DMS 273 (cell line): ENCODE measurements around the gene MNDA.
"Not testable (repeated sequence)": the region's sequence is repeated elsewhere in the genome, so short reads cannot be mapped to it uniquely, and the experiment has no call there.

Source experiments
- DNase-seq: peaks from one replicate; lab custom pipeline; 2025; ENCODE audit not compliant: unreplicated experiment; lab: John Stamatoyannopoulos, UW

The MNDA gene

DNA sequence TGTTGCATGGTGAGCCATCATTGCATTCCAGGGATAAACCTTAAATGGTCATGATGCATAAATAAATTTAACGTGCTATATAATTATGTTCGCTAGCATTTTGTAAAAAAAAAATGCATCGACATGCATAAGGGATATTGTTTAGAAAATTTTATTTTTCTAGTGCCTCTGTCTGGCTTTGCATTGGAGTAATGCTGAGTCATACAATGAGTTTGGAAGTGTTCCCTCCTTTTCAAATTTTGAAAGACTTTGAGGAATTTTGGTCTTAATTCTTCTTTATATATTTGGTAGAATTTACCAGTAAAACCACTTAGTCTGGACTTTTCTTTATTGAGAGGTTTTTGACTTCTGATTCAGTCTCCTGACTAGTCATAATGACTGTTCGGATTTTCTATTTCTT, 4.9 kb downstream of the MNDA start:
- DNase-seq, result no peak

DNA sequence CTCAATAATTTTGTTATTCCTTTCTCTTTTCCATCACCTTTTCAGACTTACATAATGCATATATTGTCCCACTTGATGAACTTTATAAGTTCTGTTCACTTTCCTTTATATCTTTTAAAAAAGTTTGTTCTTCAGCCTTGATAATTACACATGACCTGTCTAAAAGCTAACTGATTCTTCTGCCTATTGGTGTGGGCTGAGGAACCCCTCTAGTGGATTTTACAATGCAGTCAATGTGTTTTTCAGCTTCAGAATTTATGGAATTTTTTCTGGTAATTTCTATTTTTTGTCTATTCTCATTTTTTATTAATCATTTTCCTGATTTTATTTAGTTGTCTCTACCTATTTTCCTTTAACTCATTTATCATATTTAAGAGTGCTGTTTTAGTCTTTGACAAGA, 7.5 kb downstream of the MNDA start:
- DNase-seq, result no peak

DNA sequence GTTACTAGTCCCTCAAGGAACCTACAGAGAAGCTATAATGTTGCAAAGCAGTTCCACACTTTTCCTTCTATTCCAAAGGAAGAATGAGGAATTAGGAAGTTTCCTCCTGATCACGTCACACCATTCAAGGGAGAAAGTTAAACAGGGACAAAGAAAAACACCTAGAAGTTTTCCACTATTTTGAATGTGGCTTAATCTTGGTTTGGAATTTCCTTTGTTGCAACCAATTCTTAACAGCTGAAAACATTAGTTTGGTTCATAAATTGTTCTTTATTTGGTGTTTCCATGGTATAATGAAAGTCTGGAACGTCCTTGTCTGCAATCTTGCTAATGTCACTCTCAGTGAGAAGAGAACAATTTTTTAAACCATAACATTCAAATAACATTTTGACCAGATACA, 8.4 kb downstream of the MNDA start:
- no peak for DNase-seq

DNA sequence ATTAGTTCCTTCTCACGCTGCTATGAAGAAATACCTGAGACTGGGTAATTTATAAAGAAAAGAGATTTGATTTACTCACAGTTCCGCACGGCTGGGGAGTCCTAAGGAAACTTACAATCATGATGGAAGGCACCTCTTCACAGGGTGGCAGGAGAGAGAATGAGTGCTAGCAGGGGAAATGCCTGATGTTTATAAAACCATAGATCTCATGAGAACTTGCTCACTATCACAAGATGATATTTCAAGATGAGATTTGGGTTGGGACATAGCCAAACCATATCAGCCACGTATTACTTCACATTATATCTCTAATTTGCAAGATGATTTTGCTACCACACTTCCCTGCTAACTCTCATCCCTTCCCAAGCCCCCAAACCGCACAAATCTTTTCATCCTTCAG, 9.1 kb downstream of the MNDA start:
- no peak for DNase-seq

DNA sequence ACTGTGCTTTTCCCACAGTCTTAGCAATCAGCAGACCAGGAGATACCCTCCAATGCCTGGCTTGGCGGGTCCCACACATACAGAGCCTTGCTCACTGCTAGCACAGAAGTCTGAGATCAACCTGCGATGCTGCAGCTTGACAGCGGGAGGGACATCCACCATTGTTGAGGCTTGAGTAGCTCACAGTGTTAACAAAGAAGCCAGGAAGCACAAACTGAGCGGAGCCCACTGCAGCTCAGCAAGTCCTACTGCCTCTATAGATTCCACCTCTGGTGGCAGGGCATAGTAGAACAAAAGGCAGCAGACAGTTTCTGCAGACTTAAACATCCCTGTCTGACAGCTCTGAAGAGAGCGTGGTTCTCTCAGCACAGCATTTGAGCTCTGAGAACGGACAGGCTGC, 33.4 kb downstream of the MNDA start:
- DNase-seq, result no peak

DNA sequence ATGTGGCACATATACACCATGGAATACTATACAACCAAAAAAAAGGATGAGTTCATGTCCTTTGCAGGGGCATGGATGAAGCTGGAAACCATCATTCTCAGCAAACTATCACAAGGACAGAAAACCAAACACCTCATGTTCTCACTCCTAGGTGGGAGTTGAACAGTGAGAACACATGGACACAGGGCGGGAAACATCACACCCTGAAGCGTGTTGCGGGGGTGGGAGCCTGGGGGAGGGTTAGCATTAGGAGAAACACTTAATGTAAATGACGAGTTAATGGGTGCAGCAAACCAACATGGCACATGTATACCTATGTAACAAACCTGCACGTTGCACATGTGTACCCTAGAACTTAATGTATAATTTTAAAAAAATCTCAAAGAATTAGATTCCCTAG, 39.3 kb downstream of the MNDA start:
- DNase-seq, result not testable (repeated sequence)

DNA sequence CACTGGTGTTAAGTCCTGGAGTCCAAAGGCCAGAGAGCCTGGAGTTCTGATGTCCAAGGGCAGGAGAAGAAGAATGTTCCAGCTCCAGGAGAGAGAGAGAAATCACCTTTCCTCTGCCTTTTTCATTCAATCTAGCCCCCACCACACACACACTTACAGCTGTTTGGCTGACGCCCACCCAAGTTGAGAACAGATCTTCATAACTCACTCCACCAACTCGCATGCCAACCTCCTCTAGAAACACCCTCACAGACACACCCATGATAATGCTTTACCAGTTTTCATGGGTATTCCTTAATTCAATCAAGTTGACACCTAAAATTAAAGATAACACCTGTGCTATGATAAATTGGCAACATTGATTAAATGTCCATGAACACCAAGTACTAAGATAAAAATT, 42.0 kb downstream of the MNDA start:
- DNase-seq, result no peak

DNA sequence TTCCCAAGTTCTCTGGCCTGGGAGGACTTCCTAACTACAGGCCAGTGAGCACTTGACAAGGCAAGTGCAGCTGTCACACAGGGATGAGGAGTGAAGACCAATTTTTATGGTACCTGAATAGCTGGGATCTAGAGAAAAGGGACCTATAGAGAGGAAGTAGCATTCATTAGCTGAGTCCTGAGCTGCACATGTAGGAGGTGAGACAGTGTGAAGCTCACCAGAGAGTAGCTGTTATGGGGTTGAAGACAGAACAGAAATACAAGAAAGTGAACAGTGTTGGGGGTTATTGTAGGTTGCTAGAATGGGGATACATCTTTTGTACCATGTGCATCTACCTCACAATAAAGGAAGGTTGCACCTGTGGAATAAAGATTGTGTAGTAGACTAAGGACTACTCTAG, 62.5 kb downstream of the MNDA start:
- no peak for DNase-seq

DNA sequence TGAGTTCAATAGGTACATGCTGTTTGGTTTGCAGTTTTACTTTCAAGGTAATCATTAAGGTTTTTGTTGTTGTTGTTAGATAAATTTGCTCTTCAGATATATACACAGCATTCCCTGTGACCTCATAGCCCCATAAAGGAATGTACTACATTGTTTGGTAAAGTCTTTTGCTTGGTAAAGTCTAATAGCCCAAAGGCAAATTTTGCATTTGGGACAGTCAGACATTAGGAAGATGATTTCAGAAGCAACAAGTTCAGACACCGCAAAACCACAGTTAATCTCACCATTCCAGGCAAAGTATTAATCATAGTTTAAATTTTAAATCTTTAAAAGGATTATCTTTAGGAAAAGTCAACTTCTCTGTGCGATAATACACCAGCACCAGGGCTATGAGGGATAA, 67.6 kb downstream of the MNDA start:
- no peak for DNase-seq
